ENCODE data around the gene SLC37A1. TPM values are rescaled to one million over a fixed set of nuclear protein-coding genes. Genes with fewer than 3 reads are reported as not detected.

The SLC37A1 gene
- total RNA-seq, 1 donor: 1.7 TPM

DNA sequence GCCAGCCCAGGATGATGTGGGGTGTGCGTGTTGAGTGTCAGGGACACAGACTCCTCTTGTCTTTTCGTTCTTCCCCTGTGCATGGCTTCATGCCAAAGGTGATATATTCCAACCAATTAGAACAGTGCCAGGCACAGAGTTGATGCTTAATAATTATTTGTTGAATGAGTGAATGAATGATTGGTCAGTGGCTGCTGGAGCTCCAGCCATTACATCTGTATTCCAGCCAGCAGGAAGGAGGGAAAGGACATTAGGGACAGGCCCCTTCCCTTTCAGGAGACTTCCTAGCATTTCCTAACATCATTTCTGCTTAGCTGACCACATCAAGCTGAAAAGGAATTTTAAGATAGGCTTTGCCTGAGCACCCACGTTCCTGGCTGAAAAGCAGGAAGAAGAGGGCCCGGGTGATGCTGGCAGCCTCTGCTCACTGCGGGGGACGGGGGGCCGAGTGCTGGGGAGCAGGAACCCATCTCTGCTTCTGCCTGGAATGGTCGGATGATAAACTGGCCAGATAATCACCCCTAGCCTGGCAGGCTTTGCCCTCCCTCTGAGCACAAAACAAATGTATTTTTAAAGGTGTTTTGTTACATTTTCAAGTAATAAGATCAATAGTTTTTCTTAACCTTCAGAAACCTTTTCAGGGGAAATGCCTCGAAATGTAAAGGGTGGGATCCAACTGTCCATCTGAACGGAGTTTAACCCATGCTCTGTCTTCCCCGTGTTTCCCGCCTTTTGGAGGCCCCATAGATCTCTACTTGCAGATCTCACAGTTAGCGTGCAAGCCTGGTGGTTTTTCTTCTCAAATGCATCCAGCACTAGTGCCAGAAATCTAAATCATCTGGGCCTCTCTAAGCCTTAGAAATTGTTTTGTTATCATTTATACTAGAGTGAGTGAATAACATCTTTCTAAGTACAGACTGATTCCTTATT lies 39.0 kb downstream of the SLC37A1 start:
- no peak overlapping the region for H3K4me3 ChIP-seq (ENCODE audit: low read depth, low read length)
- no peak for DNase-seq (ENCODE audit: low read depth)
- TF ChIP-seq, protein P1, sequence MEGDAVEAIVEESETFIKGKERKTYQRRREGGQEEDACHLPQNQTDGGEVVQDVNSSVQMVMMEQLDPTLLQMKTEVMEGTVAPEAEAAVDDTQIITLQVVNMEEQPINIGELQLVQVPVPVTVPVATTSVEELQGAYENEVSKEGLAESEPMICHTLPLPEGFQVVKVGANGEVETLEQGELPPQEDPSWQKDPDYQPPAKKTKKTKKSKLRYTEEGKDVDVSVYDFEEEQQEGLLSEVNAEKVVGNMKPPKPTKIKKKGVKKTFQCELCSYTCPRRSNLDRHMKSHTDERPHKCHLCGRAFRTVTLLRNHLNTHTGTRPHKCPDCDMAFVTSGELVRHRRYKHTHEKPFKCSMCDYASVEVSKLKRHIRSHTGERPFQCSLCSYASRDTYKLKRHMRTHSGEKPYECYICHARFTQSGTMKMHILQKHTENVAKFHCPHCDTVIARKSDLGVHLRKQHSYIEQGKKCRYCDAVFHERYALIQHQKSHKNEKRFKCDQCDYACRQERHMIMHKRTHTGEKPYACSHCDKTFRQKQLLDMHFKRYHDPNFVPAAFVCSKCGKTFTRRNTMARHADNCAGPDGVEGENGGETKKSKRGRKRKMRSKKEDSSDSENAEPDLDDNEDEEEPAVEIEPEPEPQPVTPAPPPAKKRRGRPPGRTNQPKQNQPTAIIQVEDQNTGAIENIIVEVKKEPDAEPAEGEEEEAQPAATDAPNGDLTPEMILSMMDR (IDR thresholded peaks at IDR 0.05; ENCODE audit: insufficient read depth, low read depth, low read length): no peak

DNA sequence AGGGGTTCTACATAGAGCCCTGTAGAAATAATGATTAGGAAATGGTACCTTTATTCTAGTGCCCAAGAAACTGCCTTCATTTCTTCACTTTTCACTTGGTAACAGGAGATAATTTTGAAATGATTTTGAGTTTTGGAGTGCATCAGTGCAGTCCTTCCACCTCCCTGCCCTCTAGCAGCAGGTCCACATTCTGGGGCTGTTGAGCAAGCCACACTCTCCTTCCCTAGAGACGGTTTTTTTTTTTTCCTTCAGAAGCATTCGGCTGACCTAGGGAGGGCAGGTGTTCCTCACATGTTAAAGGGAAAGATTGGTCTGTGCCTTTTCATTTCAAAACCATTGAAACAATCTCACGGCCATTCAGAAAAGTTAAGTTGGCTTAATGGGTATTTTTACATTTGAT lies 39.8 kb downstream of the SLC37A1 start:
- no peak overlapping the region for H3K4me3 ChIP-seq (ENCODE audit: low read depth, low read length)
- TF ChIP-seq, protein P1 (IDR thresholded peaks at IDR 0.05; ENCODE audit: insufficient read depth, low read depth, low read length): no peak
- DNase-seq (ENCODE audit: low read depth): no peak

DNA sequence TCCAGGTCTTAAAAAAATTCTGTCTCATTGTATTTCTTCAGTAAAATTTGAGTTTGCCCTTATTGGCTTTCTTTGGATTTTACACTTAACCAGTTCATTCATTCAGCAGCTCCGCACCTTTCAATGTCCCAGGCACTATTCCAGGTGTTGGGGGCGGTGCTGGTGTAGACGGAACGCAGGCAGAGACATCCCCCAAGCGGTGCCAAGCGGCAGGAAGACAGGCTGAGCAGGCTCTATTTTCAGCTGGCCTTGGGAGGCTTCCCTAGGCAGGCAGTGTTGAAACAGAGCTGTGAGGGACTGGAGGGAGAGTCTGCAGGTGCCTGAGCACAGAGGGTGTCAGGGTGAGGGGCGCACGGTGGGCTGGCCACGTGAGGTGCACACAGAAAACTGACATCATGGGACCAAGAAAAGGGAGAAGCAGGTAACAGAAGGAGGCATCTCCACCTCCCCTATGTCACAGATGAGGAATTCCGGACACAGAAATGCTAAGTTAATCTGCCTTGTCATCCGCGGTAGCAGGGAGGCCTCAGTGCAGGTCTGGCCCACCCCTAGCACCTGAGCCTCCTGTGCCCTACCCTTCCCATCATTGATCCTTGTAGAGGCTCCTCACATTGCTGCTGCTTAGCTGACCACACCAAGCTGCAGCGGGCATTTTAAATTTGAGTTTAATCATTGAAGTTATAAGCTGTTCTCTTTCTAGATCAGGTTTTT lies 40.8 kb downstream of the SLC37A1 start:
- no peak for DNase-seq (ENCODE audit: low read depth)
- TF ChIP-seq, protein P1 (IDR thresholded peaks at IDR 0.05; ENCODE audit: insufficient read depth, low read depth, low read length): no peak
- H3K4me3 ChIP-seq (ENCODE audit: low read depth, low read length): no peak overlapping the region

DNA sequence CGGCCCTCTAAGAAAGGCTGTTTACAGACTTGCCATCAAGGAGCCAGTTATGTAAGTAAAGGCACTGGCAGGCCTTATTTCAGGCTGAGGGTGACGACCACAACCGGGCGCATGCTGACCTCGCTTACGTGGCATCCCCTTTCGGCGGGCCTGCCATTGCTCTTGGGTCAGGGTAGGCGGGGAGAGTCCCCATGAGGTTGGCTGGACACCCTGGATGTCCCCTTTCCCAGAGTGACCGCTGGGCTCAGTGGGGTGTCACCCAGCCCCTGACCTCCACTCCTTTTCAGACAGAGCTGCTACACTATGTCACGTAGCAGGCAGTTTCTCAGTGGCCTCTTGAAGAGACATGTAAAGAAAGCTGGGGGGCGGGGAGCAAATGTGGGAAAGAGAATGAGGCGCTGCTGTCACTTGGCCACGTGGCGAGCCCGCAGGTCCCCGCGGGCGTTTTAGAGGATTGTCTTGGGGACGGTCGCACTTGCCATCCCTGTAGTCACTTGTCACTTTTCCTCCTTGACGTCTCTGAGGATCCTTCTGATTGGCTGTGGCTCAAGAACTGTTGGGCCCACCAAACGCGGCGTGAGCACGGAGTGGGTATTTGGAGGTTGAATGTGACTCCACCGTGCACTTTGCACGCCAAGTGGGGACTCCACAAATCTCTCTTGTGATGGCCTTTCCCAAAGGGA lies 42.2 kb downstream of the SLC37A1 start:
- TF ChIP-seq, protein P1 (IDR thresholded peaks at IDR 0.05; ENCODE audit: insufficient read depth, low read depth, low read length): no peak
- no peak overlapping the region for H3K4me3 ChIP-seq (ENCODE audit: low read depth, low read length)
- DNase-seq (ENCODE audit: low read depth): no peak

DNA sequence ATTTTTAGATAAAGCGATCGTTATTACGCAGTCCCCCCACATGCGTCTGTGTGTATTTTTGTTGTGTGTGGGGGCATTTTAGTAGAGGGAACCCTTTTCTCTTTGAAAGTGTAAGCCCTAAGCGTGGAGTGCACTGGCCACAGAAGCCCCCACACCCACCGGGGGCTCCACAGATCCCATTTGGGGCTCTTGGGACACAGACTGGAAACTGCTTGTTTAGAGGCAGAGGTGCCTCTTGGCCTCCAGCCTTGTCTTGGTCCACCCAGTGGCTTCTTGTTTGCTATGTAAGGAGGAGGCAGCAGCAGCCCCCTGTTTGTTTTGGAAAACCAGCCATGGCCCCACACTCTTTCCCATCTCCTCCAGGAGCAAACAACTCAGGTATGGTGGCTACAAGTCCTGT lies 42.8 kb downstream of the SLC37A1 start:
- no peak for DNase-seq (ENCODE audit: low read depth)
- no peak overlapping the region for H3K4me3 ChIP-seq (ENCODE audit: low read depth, low read length)
- TF ChIP-seq, protein P1 (IDR thresholded peaks at IDR 0.05; ENCODE audit: insufficient read depth, low read depth, low read length): no peak

DNA sequence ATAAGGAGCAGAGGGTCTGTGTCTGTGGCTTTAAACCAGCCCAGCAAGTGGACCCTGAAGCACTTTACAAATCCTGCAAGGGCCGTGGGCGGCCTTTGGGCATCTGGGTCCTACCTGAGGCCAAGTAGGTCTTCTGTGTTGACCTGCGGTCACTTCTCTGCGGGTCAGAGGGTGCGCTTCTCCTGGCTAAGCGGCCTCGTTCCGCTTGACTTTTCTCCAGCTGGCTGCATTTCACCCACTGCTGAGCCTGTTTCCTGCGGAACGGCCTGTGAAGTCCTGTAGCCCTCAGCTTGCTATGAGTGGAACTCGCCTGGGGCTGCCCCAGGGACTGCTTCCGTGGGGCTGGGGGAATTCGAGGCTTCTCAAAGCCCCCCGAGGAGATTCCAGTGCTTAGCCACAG lies 43.3 kb downstream of the SLC37A1 start:
- DNase-seq (ENCODE audit: low read depth): no peak
- no peak overlapping the region for H3K4me3 ChIP-seq (ENCODE audit: low read depth, low read length)
- TF ChIP-seq, protein P1 (IDR thresholded peaks at IDR 0.05; ENCODE audit: insufficient read depth, low read depth, low read length): no peak
